Testis (tissue), 2 donors: ENCODE data around the gene MCAT.

Experiments used
- CTCF ChIP-seq, 3 experiments: fragments of 450-650 bp in 2 of 3; fragments of 200-600 bp in 1 of 3; sonication (generic) in 1 of 3; IDR thresholded peaks; one replicate each; pipeline ENCODE4 v1.5.1; 2016 to 2019; ENCODE audit warnings: antibody characterized with exemption in 3 of 3, mild to moderate bottlenecking in 2 of 3, moderate library complexity in 1 of 3
- POLR2A ChIP-seq: fragments of 450-650 bp; IDR thresholded peaks from one replicate; pipeline ENCODE4 v1.6.1; 2017; ENCODE audit warnings: antibody characterized with exemption, mild to moderate bottlenecking, moderate library complexity

GRCh38 chr22:43156413-43156812, 13.2 kb upstream of the MCAT start:
- TF ChIP-seq CTCF (IDR thresholded peaks at IDR 0.05) (no peak), POLR2A (no peak)
